OCI-LY7 (cell line): ENCODE data around the gene DNAJB1. TPM values are rescaled to one million over a fixed set of nuclear protein-coding genes. Genes with fewer than 3 reads are reported as not detected.
"Not testable (repeated sequence)": the region's sequence is repeated elsewhere in the genome, so short reads cannot be mapped to it uniquely, and the experiment has no call there.

Experiments
- BruUV-seq: library from RNA; stranded (reverse); fragments of 400-500 nt; replicated peaks from 2 replicates; lab custom pipeline; 2021; lab: Mats Ljungman, UMichigan
- CTCF ChIA-PET: fragments of 300-600 bp; sonication (Branson Sonifier 250); formaldehyde crosslinking; loops from one replicate; lab custom pipeline; 2022; ENCODE audit warnings: antibody characterized with exemption; ENCODE audit not compliant: unreplicated experiment; lab: Charles Lee
- POLR2A ChIA-PET: fragments of 300-600 bp; sonication (Branson Sonifier 250); formaldehyde crosslinking; loops from one replicate; lab custom pipeline; 2022; ENCODE audit warnings: antibody characterized with exemption; lab: Charles Lee
- DNase-seq: peaks from one replicate; pipeline ENCODE4 v3.0.0-alpha.2; 2015; ENCODE audit warnings: low spot score
- H2AFZ ChIP-seq: fragments of 200-600 bp; sonication (generic), shearing (Covaris generic); 2 replicates; pipeline ENCODE4 v1.6.1; 2014; ENCODE audit warnings: mild to moderate bottlenecking, antibody characterized with exemption, low read length, moderate library complexity
- H3K27ac ChIP-seq: fragments of 200-600 bp; sonication (generic); 2 replicates; pipeline ENCODE4 v1.5.1; 2014; ENCODE audit warnings: mixed run types, low read depth, mild to moderate bottlenecking, moderate library complexity, low read length, inconsistent platforms; ENCODE audit not compliant: poor library complexity, severe bottlenecking
- H3K36me3 ChIP-seq: fragments of 200-600 bp; sonication (generic); 2 replicates; pipeline ENCODE4 v1.6.1; 2014; ENCODE audit warnings: mild to moderate bottlenecking, antibody characterized with exemption, low read length, moderate library complexity, mixed read lengths; ENCODE audit not compliant: insufficient read depth
- H3K4me1 ChIP-seq: fragments of 200-600 bp; sonication (generic); 2 replicates; pipeline ENCODE4 v1.5.1; 2014; ENCODE audit warnings: mild to moderate bottlenecking, low read length; ENCODE audit not compliant: insufficient read depth, poor library complexity, severe bottlenecking
- H3K4me2 ChIP-seq: fragments of 200-600 bp; sonication (generic); 2 replicates; pipeline ENCODE4 v1.6.1; 2014; ENCODE audit warnings: mild to moderate bottlenecking, low read length
- H3K4me3 ChIP-seq: fragments of 200-600 bp; sonication (generic); 2 replicates; pipeline ENCODE4 v1.5.1; 2014; ENCODE audit warnings: mild to moderate bottlenecking, low read depth, low read length; ENCODE audit not compliant: poor library complexity, severe bottlenecking
- H3K79me2 ChIP-seq: fragments of 200-600 bp; sonication (generic); 2 replicates; pipeline ENCODE4 v1.6.1; 2016; ENCODE audit warnings: low read depth, mild to moderate bottlenecking, low read length, moderate library complexity, mixed read lengths; ENCODE audit not compliant: insufficient read depth
- H3K9me2 ChIP-seq: fragments of 200-600 bp; sonication (generic); 2 replicates; pipeline ENCODE4 v1.6.1; 2016; ENCODE audit warnings: mild to moderate bottlenecking, low read length, mixed read lengths; ENCODE audit not compliant: insufficient read depth
- H3K9me3 ChIP-seq: fragments of 200-600 bp; sonication (generic); 2 replicates; pipeline ENCODE4 v1.6.1; 2014; ENCODE audit warnings: mild to moderate bottlenecking, mixed run types, low read length, mixed read lengths
- H4K20me1 ChIP-seq: fragments of 200-600 bp; sonication (generic); 2 replicates; pipeline ENCODE4 v1.6.1; 2014; ENCODE audit warnings: mild to moderate bottlenecking, antibody characterized with exemption, low read length, moderate library complexity, mixed read lengths; ENCODE audit not compliant: insufficient read depth
- EZH2phosphoT487 ChIP-seq: fragments of 200-600 bp; sonication (generic); IDR thresholded peaks from 2 replicates; pipeline ENCODE4 v1.6.1; 2018; ENCODE audit warnings: low read depth, borderline replicate concordance, mild to moderate bottlenecking, mixed run types, antibody characterized with exemption, low read length, moderate library complexity, mixed read lengths
- intact Hi-C: fragments of 100-400 bp; cut with micrococcal nuclease; formaldehyde crosslinking; loops from one replicate; pipeline ENCODE4 v1.10.0; 2022; ENCODE audit not compliant: unreplicated experiment
- total RNA-seq, 2 experiments: library from RNA; depleted of rRNA in 1 of 2; stranded (reverse); fragments of >200 nt in 1 of 2; shearing (Covaris generic) in 1 of 2; gene quantifications; 2 replicates each; pipeline ENCODE4 v1.2.3, GENCODE V29; 2014 to 2022
- TF ChIP-seq, protein P1 (sequence below): fragments of 200-600 bp; sonication (generic); conservative IDR thresholded peaks from 2 replicates; pipeline ENCODE4 v1.5.1; 2014; ENCODE audit warnings: mild to moderate bottlenecking, antibody characterized with exemption, low read length, moderate library complexity, mixed read lengths

The DNAJB1 gene
- total RNA-seq, 2 experiments from 2014 or later: 63.7 to 76.7 TPM

DNA sequence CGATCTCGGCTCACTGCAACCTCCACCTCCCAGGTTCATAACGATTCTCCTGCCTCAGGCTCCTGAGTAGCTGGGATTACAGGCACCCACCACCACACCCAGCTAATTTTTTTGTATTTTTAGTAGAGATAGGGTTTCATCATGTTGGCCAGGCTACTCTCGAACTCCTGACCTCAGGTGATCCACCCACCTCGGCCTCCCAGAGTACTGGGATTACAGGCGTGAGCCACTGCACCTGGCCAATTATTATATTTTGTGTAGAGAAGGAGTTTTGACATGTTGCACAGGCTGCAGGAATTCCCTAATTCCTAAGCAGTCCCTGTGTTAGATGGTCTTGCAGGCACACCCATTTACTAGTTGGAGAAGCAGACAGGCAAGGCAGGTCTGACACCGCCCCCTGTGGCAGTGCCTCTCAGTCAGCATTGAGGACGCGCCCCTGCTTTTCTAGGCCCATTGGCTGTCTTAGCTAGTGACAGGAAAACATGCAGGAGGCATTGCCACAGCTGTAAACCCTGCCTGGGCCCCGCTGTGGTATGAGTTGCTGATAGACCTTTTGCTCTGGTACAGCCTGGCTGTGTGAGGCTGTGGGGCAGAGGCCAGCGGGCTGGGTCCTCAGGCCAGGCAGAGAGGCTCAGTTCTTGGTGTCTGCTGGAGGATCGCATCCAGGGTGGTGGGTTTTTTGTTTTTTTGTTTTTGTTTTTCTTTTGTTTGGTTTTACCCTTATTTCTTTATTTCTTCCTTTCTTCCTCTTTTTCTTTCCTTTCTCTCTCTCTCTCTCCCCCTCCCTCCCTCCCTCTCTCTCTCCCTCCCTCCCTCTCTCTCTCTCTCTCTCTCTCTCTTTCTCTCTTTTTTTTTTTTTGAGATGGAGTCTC, 33.2 kb upstream of the DNAJB1 start:
- intact Hi-C loops: loop anchor here (5.0 kb wide), 1 partner anchor 44 kb away; no protein-coding TSS in a partner anchor

GRCh38 chr19:14550201-14550754, 32.1 kb upstream of the DNAJB1 start:
- CTCF ChIA-PET: no interaction called here
- Histone ChIP-seq H3K36me3 (peaks cover 22% of the 10 kb centered on the region), H3K4me2 (peak overlapping the region; percentile 17; the same call in 1 of the 2 replicates), H3K79me2 (peaks cover 15% of the 10 kb centered on the region; the same call in 1 of the 2 replicates), H3K4me1 (peaks cover 31% of the 10 kb centered on the region), H3K4me3 (no peak overlapping the region), H2AFZ (no peak overlapping the region), H3K9me2 (no peaks in the 10 kb centered on the region), H4K20me1 (no peaks in the 10 kb centered on the region), H3K27ac (no peak overlapping the region), H3K9me3 (no peaks in the 10 kb centered on the region)
- TF ChIP-seq, protein P1, sequence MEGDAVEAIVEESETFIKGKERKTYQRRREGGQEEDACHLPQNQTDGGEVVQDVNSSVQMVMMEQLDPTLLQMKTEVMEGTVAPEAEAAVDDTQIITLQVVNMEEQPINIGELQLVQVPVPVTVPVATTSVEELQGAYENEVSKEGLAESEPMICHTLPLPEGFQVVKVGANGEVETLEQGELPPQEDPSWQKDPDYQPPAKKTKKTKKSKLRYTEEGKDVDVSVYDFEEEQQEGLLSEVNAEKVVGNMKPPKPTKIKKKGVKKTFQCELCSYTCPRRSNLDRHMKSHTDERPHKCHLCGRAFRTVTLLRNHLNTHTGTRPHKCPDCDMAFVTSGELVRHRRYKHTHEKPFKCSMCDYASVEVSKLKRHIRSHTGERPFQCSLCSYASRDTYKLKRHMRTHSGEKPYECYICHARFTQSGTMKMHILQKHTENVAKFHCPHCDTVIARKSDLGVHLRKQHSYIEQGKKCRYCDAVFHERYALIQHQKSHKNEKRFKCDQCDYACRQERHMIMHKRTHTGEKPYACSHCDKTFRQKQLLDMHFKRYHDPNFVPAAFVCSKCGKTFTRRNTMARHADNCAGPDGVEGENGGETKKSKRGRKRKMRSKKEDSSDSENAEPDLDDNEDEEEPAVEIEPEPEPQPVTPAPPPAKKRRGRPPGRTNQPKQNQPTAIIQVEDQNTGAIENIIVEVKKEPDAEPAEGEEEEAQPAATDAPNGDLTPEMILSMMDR: no peak
- TF ChIP-seq EZH2phosphoT487: no peak
- BruUV-seq: no TSS peak
- intact Hi-C loops: loop anchor here (5.0 kb wide), 1 partner anchor 43 kb away; no protein-coding TSS in a partner anchor
- no peak for DNase-seq
- POLR2A ChIA-PET: interaction anchor here (0.6 to 0.9 kb wide), 2 partner anchors 8 to 18 kb away, joined by 3 to 4 read pairs; no protein-coding TSS in a partner anchor

More for the DNA sequence above, 33.2 kb upstream of the DNAJB1 start:
- H2AFZ ChIP-seq, H3K4me3 ChIP-seq, CTCF ChIA-PET, H4K20me1 ChIP-seq, BruUV-seq, H3K9me3 ChIP-seq, H3K9me2 ChIP-seq: not testable (repeated sequence)
- Histone ChIP-seq H3K79me2 (peaks cover 15% of the 10 kb centered on the region; the same call in 1 of the 2 replicates), H3K27ac (peak overlapping the region; percentile 33), H3K4me2 (peak overlapping the region; percentile 31), H3K36me3 (peaks cover 22% of the 10 kb centered on the region), H3K4me1 (peaks cover 26% of the 10 kb centered on the region)
- DNase-seq: peak; percentile 84
- TF ChIP-seq, protein P1: peak; percentile 70
- POLR2A ChIA-PET: interaction anchor here (0.5 to 0.6 kb wide), 3 partner anchors 10 to 530 kb away, joined by 3 to 4 read pairs (median 3); no protein-coding TSS in a partner anchor
